Sigmoid colon (tissue), 4 donors: ENCODE data around the gene C10orf62.

Experiments used
- EP300 ChIP-seq, 4 donors: sonication (generic); formaldehyde crosslinking; IDR thresholded peaks; one replicate each; pipeline ENCODE4 v1.6.1; 2017; ENCODE audit warnings: antibody characterized with exemption in 4 of 4
- POLR2A ChIP-seq, 2 donors: fragments of 450-650 bp; IDR thresholded peaks; one replicate each; pipeline ENCODE4 v1.6.1; 2016; ENCODE audit warnings: antibody characterized with exemption in 2 of 2, mild to moderate bottlenecking in 2 of 2, moderate library complexity in 2 of 2
- TF ChIP-seq, protein P1 (sequence below), 4 experiments: fragments of 450-650 bp in 3 of 4; fragments of 200-600 bp in 1 of 4; IDR thresholded peaks; one replicate each; pipeline ENCODE4 v1.5.1; 2016 to 2019; ENCODE audit warnings: antibody characterized with exemption in 4 of 4, mild to moderate bottlenecking in 3 of 4, moderate library complexity in 2 of 4

DNA sequence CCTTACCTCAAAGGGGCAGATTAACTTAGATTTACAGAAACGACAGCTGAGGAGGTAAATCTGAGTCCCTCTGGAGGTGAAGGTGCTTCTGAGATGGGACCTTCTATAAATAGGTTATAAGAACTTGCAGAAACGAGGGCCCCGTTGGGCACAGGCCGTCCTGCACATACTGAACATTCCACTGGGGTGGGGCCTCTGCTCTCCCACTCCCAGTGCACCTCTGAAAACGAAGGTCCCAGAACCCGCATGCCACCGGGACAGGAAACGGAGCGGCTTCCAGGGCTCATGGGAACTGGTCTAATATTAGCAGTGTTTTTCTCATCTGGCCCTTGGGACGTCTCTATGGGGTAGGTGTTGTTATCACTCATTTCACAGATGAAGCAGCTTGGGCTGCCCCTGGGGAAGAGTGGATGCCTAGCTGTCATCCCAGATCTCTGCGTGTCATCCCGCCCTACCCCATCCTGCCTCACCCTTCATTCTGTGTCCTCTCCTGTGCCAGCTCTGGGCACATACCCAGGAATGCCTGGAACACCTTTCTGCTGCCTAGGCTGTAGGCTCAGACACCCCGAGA lies 19.6 kb downstream of the C10orf62 start:
- TF ChIP-seq POLR2A (IDR thresholded peaks at IDR 0.05) (no peak), EP300 (IDR thresholded peaks at IDR 0.05) (no peak)
- TF ChIP-seq, protein P1, sequence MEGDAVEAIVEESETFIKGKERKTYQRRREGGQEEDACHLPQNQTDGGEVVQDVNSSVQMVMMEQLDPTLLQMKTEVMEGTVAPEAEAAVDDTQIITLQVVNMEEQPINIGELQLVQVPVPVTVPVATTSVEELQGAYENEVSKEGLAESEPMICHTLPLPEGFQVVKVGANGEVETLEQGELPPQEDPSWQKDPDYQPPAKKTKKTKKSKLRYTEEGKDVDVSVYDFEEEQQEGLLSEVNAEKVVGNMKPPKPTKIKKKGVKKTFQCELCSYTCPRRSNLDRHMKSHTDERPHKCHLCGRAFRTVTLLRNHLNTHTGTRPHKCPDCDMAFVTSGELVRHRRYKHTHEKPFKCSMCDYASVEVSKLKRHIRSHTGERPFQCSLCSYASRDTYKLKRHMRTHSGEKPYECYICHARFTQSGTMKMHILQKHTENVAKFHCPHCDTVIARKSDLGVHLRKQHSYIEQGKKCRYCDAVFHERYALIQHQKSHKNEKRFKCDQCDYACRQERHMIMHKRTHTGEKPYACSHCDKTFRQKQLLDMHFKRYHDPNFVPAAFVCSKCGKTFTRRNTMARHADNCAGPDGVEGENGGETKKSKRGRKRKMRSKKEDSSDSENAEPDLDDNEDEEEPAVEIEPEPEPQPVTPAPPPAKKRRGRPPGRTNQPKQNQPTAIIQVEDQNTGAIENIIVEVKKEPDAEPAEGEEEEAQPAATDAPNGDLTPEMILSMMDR (IDR thresholded peaks at IDR 0.05): no peak
